ENCODE measurements around the gene DLGAP1. TPM values are rescaled to one million over a fixed set of nuclear protein-coding genes. Genes with fewer than 3 reads are reported as not detected.
A peak's percentile ranks its signal among the peaks of the same experiment; 100 is the strongest.
"Not testable (repeated sequence)": the region's sequence is repeated elsewhere in the genome, so short reads cannot be mapped to it uniquely, and the experiment has no call there.

DLGAP1 gene
- total and polyA plus RNA-seq, 2 of the 8 experiments (the other 6 are each of a cell fraction or from before 2014, with no cell fraction given), result 11.8 to 16.9 TPM

GRCh38 chr18:3583873-3584247 lies 871.2 kb downstream of the DLGAP1 start (continued):
- TF ChIP-seq ASH2L (IDR thresholded peaks at IDR 0.05; ENCODE audit: low read length), result no peak
- TF ChIP-seq GABPA (IDR thresholded peaks at IDR 0.05; ENCODE audit: borderline replicate concordance, insufficient read depth, low read length), result no peak
- no peak for TF ChIP-seq POLR2A (IDR thresholded peaks at IDR 0.05; ENCODE audit: control extremely low read depth in 1 of 2, low read depth in 2 of 2, low read length in 2 of 2)

GRCh38 chr18:3583106-3583872 lies 871.8 kb downstream of the DLGAP1 start:
- H2BK120ac ChIP-seq (replicated peaks; ENCODE audit: low read depth, low read length); H3K23me2 ChIP-seq (ENCODE audit: low read depth, low read length); H3K27ac ChIP-seq (ENCODE audit: low read depth, low read length); DNase-seq (ENCODE audit: low read depth in 1 of 2, low spot score in 2 of 2); H2BK15ac ChIP-seq (ENCODE audit: low read length); H3K18ac ChIP-seq (ENCODE audit: extremely low read depth, low read length); H3K27me3 ChIP-seq (replicated peaks in 1 of 4; ENCODE audit: control insufficient read depth in 3 of 4, extremely low read depth in 1 of 4, insufficient read depth in 3 of 4, low read length in 3 of 4); H3K23ac ChIP-seq (ENCODE audit: insufficient read length); POLR2A ChIA-PET (ENCODE audit: partially characterized antibody); H3K9me3 ChIP-seq (ENCODE audit: insufficient read depth in 2 of 2, low read depth in 1 of 2, low read length in 1 of 2); H4K8ac ChIP-seq (ENCODE audit: extremely low read depth, insufficient read depth, low read length); H3K9ac ChIP-seq (replicated peaks in 1 of 4; ENCODE audit: extremely low read depth in 1 of 4, low read depth in 3 of 4, low read length in 3 of 4); H2AFZ ChIP-seq (ENCODE audit: low read length); H3K79me2 ChIP-seq (ENCODE audit: control insufficient read depth in 1 of 2, insufficient read depth in 2 of 2, low read length in 2 of 2); H3K36me3 ChIP-seq (ENCODE audit: control insufficient read depth in 2 of 4, insufficient read depth in 4 of 4, low read length in 3 of 4); H3K14ac ChIP-seq (ENCODE audit: insufficient read length); H3K56ac ChIP-seq (replicated peaks; ENCODE audit: insufficient read length, low read depth, low read length); H4K5ac ChIP-seq (ENCODE audit: insufficient read length, low read depth, low read length); H3K79me1 ChIP-seq (ENCODE audit: low read depth, low read length); H4K20me1 ChIP-seq (replicated peaks in 1 of 2; ENCODE audit: control insufficient read depth in 1 of 2, insufficient read depth in 2 of 2, low read length in 2 of 2); H3K4ac ChIP-seq (replicated peaks; ENCODE audit: insufficient read length, low read depth, low read length); H3K4me3 ChIP-seq (ENCODE audit: extremely low read depth in 1 of 4, insufficient read depth in 2 of 4, low read depth in 3 of 4, low read length in 4 of 4); H3K4me2 ChIP-seq (ENCODE audit: insufficient read depth in 1 of 2, low read depth in 2 of 2, low read length in 2 of 2); FAIRE-seq: not testable (repeated sequence)
- H3K4me1 ChIP-seq (replicated peaks in 1 of 4; ENCODE audit: control insufficient read depth in 3 of 4, insufficient read depth in 4 of 4, low read length in 3 of 4), result peaks cover 3 to 13% (median 9%) of the 10 kb centered on the region in 4 experiments
- 86% methylated on average over 7 of the region's 7 CpGs; no CpG with 5 or more reads in 1 of the 2 experiments for WGBS, 2 experiments (ENCODE audit: extremely low coverage in 1 of 2, insufficient coverage in 1 of 2, insufficient read length in 1 of 2, insufficient replicate concordance in 2 of 2, low coverage in 1 of 2, low lambda C conversion rate in 2 of 2, missing lambda C conversion rate in 1 of 2)
- H2BK5ac ChIP-seq (ENCODE audit: low read depth, low read length), result peak overlapping the region; percentile 71; the same call in 1 of the 2 replicates
- H4K91ac ChIP-seq (replicated peaks; ENCODE audit: insufficient read length, low read length), result peak overlapping the region; percentile 57
- peak overlapping the region; percentile 96 for H2BK12ac ChIP-seq (ENCODE audit: low read depth, low read length)
- H2AK5ac ChIP-seq (ENCODE audit: low read depth, low read length), result peak overlapping the region; percentile 94; the same call in 1 of the 2 replicates
- CTCF ChIA-PET (ENCODE audit: partially characterized antibody), result interaction anchor here (0.6 to 4.2 kb wide), 9 partner anchors 9 to 1688 kb away, joined by 3 to 42 read pairs (median 3); no protein-coding TSS in a partner anchor
- H2BK20ac ChIP-seq (ENCODE audit: low read length), result peak overlapping the region; percentile 52; the same call in 1 of the 2 replicates
